HepG2 (cell line): ENCODE data around the gene SOBP. TPM values are rescaled to one million over a fixed set of nuclear protein-coding genes. Genes with fewer than 3 reads are reported as not detected.

ENCODE experiments used
- ARID4A ChIP-seq: sonication (generic); formaldehyde crosslinking; IDR thresholded peaks from 2 replicates; pipeline ENCODE4 v1.5.0; 2020; ENCODE audit warnings: mild to moderate bottlenecking, missing genetic modification reagents, borderline replicate concordance
- CAMTA2 ChIP-seq: sonication (generic); formaldehyde crosslinking; IDR thresholded peaks from 2 replicates; pipeline ENCODE4 v1.4.0; 2020; ENCODE audit warnings: mild to moderate bottlenecking, missing genetic modification reagents, borderline replicate concordance
- CHD4 ChIP-seq: fragments of 200-600 bp; sonication (generic); IDR thresholded peaks from 2 replicates; pipeline ENCODE4 v1.7.0; 2017; ENCODE audit warnings: mild to moderate bottlenecking, low read length, borderline replicate concordance
- E2F5 ChIP-seq: sonication (generic); formaldehyde crosslinking; conservative IDR thresholded peaks from 2 replicates; pipeline ENCODE4 v1.4.0; 2020; ENCODE audit warnings: missing genetic modification reagents
- HIVEP1 ChIP-seq: sonication (generic); formaldehyde crosslinking; IDR thresholded peaks from 2 replicates; pipeline ENCODE4 v1.4.0; 2020; ENCODE audit warnings: mild to moderate bottlenecking, missing genetic modification reagents
- KLF16 ChIP-seq, 2 experiments: sonication (generic) in 1 of 2; formaldehyde crosslinking in 1 of 2; IDR thresholded peaks; 2 replicates each; pipeline versions ENCODE4 v1.6.1 to v1.8.0; 2016 to 2023; ENCODE audit warnings: missing genetic modification reagents in 2 of 2, missing compliant biosample characterization in 1 of 2
- MIXL1 ChIP-seq: IDR thresholded peaks from 2 replicates; pipeline ENCODE4 v1.6.1; 2016
- MNT ChIP-seq: fragments of 450-650 bp; IDR thresholded peaks from 2 replicates; pipeline ENCODE4 v1.6.1; 2016
- POGZ ChIP-seq: sonication (generic); formaldehyde crosslinking; IDR thresholded peaks from 2 replicates; pipeline ENCODE4 v1.4.0; 2020; ENCODE audit warnings: mild to moderate bottlenecking, missing genetic modification reagents
- RBM22 ChIP-seq: fragments of 200-400 bp; formaldehyde crosslinking; optimal IDR thresholded peaks from 2 replicates; pipeline ENCODE3; 2017; ENCODE audit warnings: mild to moderate bottlenecking, low read length, moderate library complexity
- RFX5 ChIP-seq: IDR thresholded peaks from 2 replicates; pipeline ENCODE4 v1.6.1; 2011; ENCODE audit warnings: low read depth, low read length, improper control_type of control experiment
- RXRA ChIP-seq: sonication (generic); formaldehyde crosslinking; IDR thresholded peaks from 2 replicates; pipeline ENCODE4 v1.5.1; 2020; ENCODE audit warnings: missing genetic modification reagents
- SSRP1 ChIP-seq: IDR thresholded peaks from 2 replicates; pipeline ENCODE4 v1.6.1; 2016; ENCODE audit warnings: control low read depth
- THRA ChIP-seq: sonication (generic); formaldehyde crosslinking; IDR thresholded peaks from 2 replicates; pipeline ENCODE4 v1.4.0; 2020; ENCODE audit warnings: missing genetic modification reagents, borderline replicate concordance
- U2AF2 ChIP-seq: fragments of 200-400 bp; formaldehyde crosslinking; IDR thresholded peaks from 2 replicates; pipeline ENCODE4 v1.6.1; 2017; ENCODE audit warnings: low read depth, mild to moderate bottlenecking, low read length
- ZMYM2 ChIP-seq: sonication (generic); formaldehyde crosslinking; IDR thresholded peaks from 2 replicates; pipeline ENCODE4 v1.8.0; 2022; ENCODE audit warnings: mild to moderate bottlenecking, missing genetic modification reagents
- ZNF331 ChIP-seq: sonication (generic); formaldehyde crosslinking; IDR thresholded peaks from 2 replicates; pipeline ENCODE4 v1.4.0; 2020; ENCODE audit warnings: missing genetic modification reagents
- ZNF33A ChIP-seq: sonication (generic); formaldehyde crosslinking; IDR thresholded peaks from 2 replicates; pipeline ENCODE4 v1.5.1; 2020; ENCODE audit warnings: missing genetic modification reagents, mild to moderate bottlenecking, moderate library complexity, borderline replicate concordance
- ZNF547 ChIP-seq: sonication (generic); formaldehyde crosslinking; IDR thresholded peaks from 2 replicates; pipeline ENCODE4 v1.5.1; 2020; ENCODE audit warnings: mild to moderate bottlenecking, missing genetic modification reagents
- ZNF552 ChIP-seq: sonication (generic); formaldehyde crosslinking; IDR thresholded peaks from 2 replicates; pipeline ENCODE4 v1.9.0; 2022; ENCODE audit warnings: missing genetic modification reagents, mild to moderate bottlenecking, borderline replicate concordance
- ZSCAN20 ChIP-seq: sonication (generic); formaldehyde crosslinking; IDR thresholded peaks from 2 replicates; pipeline ENCODE4 v1.4.0; 2020; ENCODE audit warnings: missing genetic modification reagents, mild to moderate bottlenecking, borderline replicate concordance
- polyA plus RNA-seq, 8 experiments: library from polyadenylated mRNA; depleted of rRNA in 3 of 8; stranded (reverse) in 7 of 8; unstranded in 1 of 8; fragments of >200 nt; fragmentation: Illumina TruSeq in 4 of 8; extraction: Trizol in 4 of 8; gene quantifications; 2 replicates each; pipeline versions ENCODE4 v1.2.1 to v1.2.3, GENCODE V29; 2011 to 2016; ENCODE audit warnings: low read depth in 4 of 8, missing spikeins in 1 of 8, mixed read lengths in 1 of 8; ENCODE audit not compliant: insufficient read depth in 1 of 8
- total RNA-seq, 5 experiments: library from RNA; depleted of rRNA; stranded (reverse); fragments of >200 nt; fragmentation: Illumina TruSeq; extraction: Trizol; gene quantifications; 2 replicates each; pipeline ENCODE4 v1.2.3, GENCODE V29; 2016; ENCODE audit warnings: low read depth in 1 of 5

Gene SOBP
- total and polyA plus RNA-seq, 2 of the 13 experiments (the other 11 are each of a cell fraction or from before 2014, with no cell fraction given) = 1.5 to 6.9 TPM

- TF ChIP-seq POGZ (peak; percentile 57), THRA (no peak), ZSCAN20 (0 out of 2 replicates have a peak, but pooled peaks have one; percentile 57), E2F5 (CRISPR knock-in tag) (no peak), HIVEP1 (CRISPR knock-in tag) (no peak), ZNF331 (CRISPR knock-in tag) (peak; percentile 85; the same call in 1 of the 2 replicates), KLF16 (CRISPR knock-in tag; IDR thresholded peaks at IDR 0.05) (peak in 1 of 2 experiments; percentile 49; a peak in 1 of 4 replicates), ZNF547 (CRISPR knock-in tag) (no peak), RXRA (peak; percentile 62; the same call in 1 of the 2 replicates), RBM22 (no peak), CAMTA2 (CRISPR knock-in tag) (no peak), MIXL1 (CRISPR knock-in tag) (peak; percentile 45; the same call in 1 of the 2 replicates), RFX5 (no peak), CHD4 (no peak), ZNF33A (CRISPR knock-in tag) (peak; percentile 2; the same call in 1 of the 2 replicates), ARID4A (peak; percentile 80; the same call in 1 of the 2 replicates), ZNF552 (no peak), MNT (no peak), U2AF2 (no peak), SSRP1 (CRISPR knock-in tag) (no peak), ZMYM2 (0 out of 2 replicates have a peak, but pooled peaks have one; percentile 33)
Measured at GRCh38 chr6:107493158-107494057, 3.5 kb downstream of the SOBP start (continued).
